ENCODE data around the gene RNF135.

- TF ChIP-seq EP300 (IDR thresholded peaks at IDR 0.05) (no peak), CTCF (IDR thresholded peaks at IDR 0.05) (no peak)
Measured at GRCh38 chr17:31048780-31049179, 77.9 kb downstream of the RNF135 start.
